NCI-H1092 treated with DMSO at 0.1 percent for 48 hours (cell line): ENCODE results near the gene SH3RF3.

Experiments used
- DNase-seq: peaks from one replicate; lab custom pipeline; 2025; lab: John Stamatoyannopoulos, UW

The SH3RF3 gene

DNA sequence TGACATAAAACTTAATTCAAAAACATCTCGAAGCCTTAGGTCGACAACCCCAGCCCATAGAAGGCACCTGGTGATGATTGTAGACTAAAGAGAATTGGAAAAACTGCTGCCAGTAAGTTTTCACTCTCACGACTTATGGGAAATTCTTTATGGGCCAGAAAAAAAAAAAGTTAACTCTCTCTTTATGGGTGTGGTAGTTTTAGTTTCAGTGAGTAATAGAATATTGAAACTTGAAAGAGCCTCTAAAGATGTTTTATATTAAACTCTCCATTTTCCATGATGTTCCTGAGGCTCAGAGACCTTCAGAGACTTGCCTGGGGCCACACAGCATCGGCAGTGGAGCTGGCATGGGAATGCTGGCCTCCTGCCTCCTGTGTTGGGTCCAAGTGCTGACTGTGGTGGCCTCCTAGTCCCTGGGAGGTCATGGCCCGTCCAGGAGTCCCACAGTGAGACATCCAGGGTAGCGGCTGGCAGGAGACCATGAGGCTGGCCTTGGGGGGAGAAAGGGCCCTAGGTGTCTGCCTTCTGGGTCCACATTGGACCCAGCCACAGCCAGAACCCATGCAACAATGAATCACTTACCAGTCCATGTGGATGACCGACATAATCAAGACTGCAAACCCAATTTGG, 325.9 kb downstream of the SH3RF3 start:
- no peak for DNase-seq

DNA sequence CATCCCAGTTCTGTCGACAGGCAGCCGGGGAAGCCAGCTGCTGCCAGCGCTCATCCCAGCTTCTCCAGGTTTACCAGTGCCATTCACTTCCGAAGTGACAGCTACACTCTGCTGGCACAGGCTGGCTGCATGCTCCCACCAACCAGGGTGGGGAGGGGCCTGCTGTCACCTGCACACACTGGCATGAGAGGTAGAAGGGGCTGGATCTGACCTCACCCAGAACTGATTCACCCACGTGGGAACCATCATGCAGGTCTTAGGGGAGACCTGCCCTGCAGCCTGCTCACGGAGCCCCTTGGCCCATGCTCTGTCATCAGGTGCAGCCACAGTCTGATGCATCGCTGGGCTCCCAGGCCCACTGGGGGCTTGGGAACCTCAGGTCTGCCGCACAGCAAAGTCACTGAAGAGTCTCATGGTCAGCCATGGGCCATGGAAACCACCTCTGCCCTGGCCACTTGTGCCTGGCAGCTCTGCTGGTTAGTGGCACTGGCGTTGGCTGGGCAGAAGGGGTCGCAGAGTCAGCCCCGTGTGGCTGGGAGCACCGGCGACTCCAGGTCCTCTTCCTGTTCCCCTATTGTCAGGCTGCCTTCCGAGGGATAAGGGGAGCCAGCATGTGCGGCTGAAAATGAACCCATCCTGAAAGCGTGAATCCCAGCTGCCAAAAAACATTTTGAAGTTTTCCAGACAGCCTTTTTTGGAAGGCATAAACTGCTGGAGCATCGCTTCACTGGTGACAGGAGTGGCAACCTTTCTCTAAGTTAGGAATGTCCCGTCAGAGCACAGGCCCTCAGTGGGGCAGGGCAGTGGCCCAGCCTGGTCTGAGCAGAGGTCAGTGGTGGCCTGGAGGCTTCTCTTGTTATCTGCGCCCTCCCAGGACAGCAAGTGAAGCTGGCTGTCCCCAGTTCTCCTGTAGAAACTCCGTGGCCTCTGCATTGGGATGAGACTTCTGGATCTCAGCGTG, 327.0 kb downstream of the SH3RF3 start:
- DNase-seq: no peak

DNA sequence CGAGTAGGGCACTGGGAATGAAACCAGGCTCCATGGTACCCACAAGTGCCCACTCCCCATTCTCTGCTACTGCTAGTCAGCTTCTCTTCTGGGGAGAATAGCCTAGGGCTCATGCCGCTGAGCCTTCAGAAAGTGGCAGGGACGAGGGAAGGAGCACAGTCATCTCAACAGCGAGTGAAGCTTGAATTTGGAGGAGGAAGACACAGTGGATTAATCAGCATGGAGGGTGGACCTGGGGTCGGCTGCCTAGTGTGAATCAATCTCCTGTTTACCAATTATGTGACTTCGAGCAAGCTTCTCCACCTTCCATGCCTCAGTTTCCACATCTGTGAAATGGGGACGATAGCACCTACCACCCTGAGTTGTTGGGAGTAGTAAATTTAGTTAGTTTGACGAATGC, 327.8 kb downstream of the SH3RF3 start:
- no peak for DNase-seq

- DNase-seq: no peak
These were observed 328.4 kb downstream of the SH3RF3 start for GRCh38 chr2:109457366-109457765.

- no peak for DNase-seq
These were observed 328.8 kb downstream of the SH3RF3 start for GRCh38 chr2:109457794-109458193.

- DNase-seq: no peak
These were observed 329.5 kb downstream of the SH3RF3 start for GRCh38 chr2:109458512-109458911.

DNA sequence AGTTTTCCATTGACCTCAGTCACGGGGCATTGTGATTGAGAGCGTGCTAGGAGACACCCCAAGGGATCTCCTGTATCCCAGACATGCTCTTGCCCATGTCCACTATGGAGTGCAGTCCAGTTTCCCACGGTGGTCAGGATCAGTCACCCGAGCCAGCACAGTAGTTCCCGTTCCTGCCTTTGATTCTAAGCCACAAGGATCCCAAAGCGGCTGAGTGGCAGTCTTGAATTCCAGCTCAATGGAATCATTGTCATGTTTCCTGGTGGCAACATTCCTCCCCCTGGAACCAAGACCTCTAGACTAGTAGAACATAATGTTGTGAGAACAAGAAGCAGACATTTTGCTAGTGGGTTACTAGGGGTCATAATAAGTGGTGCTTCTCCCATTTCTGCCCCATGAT, 330.5 kb downstream of the SH3RF3 start:
- DNase-seq: no peak

DNA sequence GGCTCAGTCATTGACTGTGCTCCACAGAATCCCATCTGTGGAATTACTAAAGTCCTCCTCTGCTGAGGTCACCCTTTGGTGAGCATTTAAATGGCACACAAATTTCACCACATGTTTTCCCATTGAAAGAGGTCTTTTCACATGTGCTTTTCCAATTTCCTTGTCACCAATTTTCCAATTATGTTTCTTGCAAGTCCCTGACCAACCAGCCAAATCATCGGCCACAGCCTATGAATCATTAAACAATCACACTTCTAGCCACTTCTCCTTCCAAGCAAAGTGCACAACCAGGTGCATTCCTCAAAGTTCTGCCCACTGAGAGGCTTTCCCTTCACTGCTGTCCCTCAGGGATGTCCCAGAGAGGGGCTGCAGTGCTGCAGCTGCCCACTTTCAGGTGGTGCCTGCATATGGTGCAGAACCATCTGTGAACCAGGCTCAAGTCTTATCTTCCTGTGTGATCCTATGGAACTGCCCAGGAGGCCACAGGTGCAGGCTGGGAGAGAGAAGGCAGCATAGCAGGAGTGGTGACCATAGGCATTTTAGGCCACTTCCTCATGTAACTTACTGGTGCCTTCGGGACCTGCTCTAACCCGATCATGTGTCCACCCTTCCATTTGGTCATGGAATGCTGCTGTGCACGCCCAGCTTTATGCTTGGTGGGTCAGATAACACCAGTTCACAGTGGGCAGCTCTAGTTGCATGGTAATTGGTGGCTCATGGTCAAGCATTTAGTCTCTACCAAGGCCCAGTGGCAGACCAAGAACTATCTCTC, 331.7 kb downstream of the SH3RF3 start:
- DNase-seq: no peak

DNA sequence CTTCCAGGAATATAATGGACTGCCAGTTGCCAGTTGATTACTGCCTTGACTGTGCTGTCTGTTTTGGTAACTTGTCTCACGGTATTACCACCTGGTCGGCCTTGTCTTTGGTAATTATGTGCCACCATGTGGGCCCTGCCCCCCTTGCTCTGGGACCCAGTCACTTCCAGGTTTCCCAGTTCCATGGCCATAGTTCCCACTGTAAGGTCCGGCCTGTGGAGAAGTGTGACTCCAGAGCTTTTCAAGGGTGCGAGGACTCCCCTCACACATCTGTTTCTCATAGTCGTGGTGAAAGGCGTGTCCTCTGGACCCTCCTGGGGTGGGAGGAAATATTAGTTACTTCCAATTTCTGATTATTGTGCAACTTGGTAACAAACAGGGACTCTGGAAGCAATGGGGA, 334.2 kb downstream of the SH3RF3 start:
- no peak for DNase-seq

- DNase-seq: no peak
These were observed 334.9 kb downstream of the SH3RF3 start for GRCh38 chr2:109463891-109464290.

- DNase-seq: no peak
These were observed 337.9 kb downstream of the SH3RF3 start for GRCh38 chr2:109466674-109467575.

DNA sequence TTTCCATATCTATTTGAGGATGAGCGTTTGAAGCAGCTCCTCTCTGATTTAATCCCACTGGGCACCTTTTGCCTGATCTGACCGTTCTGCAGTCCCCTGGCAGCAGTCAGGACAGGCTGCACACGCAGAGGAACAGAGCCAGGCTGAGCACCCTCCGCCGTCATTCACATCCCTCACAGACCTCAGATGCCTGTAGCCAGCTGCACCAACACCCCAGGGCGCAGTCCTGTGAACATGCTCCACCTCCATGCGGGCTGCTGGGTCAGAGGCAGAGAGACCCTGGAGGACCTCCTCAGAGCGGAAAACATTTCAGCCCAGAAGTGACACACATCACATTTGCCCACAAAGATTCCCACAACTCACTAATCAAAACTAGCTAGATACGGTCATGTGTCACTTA, 338.7 kb downstream of the SH3RF3 start:
- no peak for DNase-seq

GRCh38 chr2:109468893-109469292, 339.9 kb downstream of the SH3RF3 start:
- no peak for DNase-seq

- no peak for DNase-seq
These were observed 342.7 kb downstream of the SH3RF3 start for GRCh38 chr2:109471658-109472057.

DNA sequence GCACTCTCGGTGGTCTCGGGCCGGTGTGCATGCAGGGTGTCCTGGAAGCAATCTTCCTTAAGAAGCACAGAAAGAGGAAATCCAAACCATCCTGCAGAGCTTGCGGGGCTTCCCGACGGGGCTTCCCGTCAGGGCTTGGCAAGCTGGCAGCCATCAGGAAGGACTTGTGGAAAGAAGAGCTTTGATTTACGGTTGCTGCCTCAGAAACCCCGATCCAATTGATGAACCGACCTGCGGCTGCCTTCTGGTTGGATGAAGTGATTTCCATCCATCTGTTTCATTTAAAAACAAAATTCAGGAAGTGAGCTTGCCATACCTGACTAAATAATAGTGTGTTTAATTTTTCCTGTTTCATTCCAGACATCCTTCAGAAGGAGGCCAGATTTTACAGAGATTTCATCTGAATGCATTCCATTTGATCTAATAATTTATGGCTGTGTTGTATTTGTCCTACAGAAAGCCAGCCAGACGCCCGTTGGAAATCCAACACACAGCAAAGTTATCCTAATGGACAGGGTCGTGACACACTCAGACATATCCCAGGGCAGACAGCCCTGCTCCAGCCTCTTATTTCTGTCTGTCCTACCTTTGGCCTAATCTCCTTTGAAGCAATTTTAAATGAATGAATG, 343.4 kb downstream of the SH3RF3 start:
- DNase-seq: no peak

DNA sequence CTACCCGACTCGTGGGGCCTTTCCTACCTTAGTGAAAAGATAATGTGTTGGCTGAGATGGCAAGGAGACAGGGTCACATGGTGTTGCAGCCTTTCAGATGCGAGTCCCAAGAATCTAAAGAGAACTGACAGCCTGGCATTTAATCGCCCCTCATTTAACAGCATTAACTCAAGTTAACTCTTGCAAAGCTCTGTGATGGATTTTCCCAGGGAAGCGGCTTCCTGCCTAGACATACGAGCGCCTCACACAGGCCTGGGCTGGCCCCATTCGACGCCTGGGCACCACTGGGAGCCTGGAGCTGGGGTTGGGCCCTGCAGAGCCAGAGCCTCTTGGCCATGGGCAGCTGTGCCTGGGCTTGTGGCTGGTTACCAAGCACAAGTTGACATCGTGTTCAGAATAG, 344.0 kb downstream of the SH3RF3 start:
- no peak for DNase-seq

DNA sequence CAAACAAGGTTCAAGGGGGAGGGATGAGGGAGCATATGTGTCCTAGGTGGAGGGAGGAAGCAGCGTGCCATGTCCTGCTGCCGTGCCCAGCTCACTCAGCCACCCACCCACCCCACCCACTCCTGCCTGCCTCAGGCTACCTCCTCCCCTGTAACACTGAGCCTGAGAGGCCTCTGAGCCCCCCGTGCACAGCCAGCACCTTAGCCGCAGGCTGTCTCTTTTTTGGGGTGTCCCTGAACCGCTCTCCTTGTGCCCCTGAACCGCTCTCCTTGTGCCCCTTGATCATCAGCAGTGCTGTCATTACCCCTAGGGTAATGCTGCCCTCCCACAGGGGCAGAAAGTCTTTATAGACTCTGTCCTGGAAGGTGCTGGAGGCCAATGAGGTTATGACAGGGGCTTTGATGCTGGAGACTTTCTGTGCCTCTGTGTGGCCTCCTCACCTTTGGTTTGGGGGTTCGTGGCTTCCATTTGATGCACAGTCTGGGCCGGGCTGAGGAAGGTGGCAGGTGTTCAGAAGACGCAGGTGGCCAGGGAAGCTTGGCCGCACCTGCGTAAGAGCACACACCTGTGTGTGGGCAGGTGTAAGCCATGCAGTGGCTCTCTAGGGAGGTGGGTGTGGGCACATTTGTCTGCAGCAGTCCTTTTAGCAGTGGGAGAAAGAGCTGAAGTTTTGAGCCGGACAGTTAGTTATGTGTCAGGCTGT, 344.8 kb downstream of the SH3RF3 start:
- no peak for DNase-seq

GRCh38 chr2:109474319-109474825, 345.4 kb downstream of the SH3RF3 start:
- no peak for DNase-seq

DNA sequence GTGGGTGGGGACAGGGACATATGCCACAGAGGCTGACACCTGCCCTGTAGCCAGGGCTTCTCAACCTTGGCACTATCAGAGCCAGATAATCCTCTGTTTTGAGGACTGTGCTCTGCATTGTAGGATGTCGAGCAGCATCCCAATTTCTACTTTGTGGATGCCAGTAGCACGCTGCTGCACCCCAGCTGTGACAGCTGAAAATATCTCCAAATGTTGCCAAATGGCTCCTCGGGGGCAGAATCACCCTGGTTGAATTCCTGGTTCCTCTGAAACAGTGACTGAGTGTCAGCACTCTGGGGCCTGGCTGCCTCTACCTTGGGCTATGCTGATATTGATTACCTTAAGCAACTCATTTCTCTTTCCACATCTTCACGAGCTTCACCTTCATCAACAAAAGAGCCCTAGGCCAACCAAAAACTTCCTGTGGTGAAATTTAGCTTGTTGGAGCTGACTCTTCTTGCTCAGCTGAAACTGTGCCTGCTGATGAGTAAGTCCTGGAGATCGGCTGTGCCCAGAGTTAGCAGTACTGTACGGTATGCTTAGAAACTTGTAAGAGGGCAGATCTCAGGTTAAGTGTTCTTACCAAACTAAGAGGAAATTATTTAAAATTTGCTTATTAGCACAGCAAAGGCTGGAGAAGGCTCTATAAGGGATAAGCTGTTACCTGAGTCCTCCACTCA, 346.7 kb downstream of the SH3RF3 start:
- DNase-seq: no peak
